PFSK-1 (cell line): Measurements from ENCODE around the gene SHC4.

Experiments used
- FOXP2 ChIP-seq: optimal IDR thresholded peaks from 2 replicates; pipeline ENCODE3; 2011; ENCODE audit warnings: borderline replicate concordance, control low read depth, inconsistent platforms; ENCODE audit not compliant: insufficient read depth; ENCODE audit errors: extremely low read length, extremely low read depth
- POLR2AphosphoS5 ChIP-seq: IDR thresholded peaks from 2 replicates; pipeline ENCODE4 v1.6.1; 2012; ENCODE audit warnings: low read depth, mild to moderate bottlenecking, control low read depth, low read length, moderate library complexity
- SIN3A ChIP-seq: IDR thresholded peaks from 2 replicates; pipeline ENCODE4 v1.6.1; 2012; ENCODE audit warnings: mild to moderate bottlenecking, low read length, moderate library complexity, borderline replicate concordance; ENCODE audit not compliant: insufficient read depth
- TAF1 ChIP-seq: IDR thresholded peaks from 2 replicates; pipeline ENCODE4 v1.6.1; 2012; ENCODE audit warnings: low read length, control low read depth, borderline replicate concordance; ENCODE audit not compliant: insufficient read depth
- TF ChIP-seq, protein P1 (sequence below), 2 experiments: IDR thresholded peaks; 2 replicates each; pipeline versions ENCODE4 v1.6.1 to v1.8.0; 2011 to 2012; ENCODE audit warnings: low read depth in 2 of 2, low read length in 2 of 2, control low read depth in 1 of 2, inconsistent platforms in 1 of 2, mild to moderate bottlenecking in 1 of 2, moderate library complexity in 1 of 2; ENCODE audit not compliant: insufficient read depth in 1 of 2

DNA sequence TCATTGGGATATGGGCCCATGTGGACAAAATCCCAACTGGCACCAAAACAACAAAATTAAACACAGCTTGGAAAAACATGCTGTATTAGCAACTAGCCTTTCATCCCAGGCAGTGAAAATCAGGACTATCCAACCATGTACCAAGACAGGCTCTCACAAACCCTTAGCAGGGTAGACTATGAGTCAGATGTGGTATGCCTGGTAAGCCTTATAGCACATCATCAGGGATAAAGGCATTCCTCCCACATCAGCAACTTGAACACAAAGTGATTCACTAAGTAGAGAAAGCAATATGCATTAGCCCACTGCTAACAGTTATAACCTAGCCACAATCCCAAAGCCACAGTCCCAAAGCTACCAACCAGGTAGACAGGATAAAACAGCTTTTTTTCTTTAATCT lies 160.9 kb downstream of the SHC4 start:
- no peak for TF ChIP-seq POLR2AphosphoS5
- TF ChIP-seq, protein P1, sequence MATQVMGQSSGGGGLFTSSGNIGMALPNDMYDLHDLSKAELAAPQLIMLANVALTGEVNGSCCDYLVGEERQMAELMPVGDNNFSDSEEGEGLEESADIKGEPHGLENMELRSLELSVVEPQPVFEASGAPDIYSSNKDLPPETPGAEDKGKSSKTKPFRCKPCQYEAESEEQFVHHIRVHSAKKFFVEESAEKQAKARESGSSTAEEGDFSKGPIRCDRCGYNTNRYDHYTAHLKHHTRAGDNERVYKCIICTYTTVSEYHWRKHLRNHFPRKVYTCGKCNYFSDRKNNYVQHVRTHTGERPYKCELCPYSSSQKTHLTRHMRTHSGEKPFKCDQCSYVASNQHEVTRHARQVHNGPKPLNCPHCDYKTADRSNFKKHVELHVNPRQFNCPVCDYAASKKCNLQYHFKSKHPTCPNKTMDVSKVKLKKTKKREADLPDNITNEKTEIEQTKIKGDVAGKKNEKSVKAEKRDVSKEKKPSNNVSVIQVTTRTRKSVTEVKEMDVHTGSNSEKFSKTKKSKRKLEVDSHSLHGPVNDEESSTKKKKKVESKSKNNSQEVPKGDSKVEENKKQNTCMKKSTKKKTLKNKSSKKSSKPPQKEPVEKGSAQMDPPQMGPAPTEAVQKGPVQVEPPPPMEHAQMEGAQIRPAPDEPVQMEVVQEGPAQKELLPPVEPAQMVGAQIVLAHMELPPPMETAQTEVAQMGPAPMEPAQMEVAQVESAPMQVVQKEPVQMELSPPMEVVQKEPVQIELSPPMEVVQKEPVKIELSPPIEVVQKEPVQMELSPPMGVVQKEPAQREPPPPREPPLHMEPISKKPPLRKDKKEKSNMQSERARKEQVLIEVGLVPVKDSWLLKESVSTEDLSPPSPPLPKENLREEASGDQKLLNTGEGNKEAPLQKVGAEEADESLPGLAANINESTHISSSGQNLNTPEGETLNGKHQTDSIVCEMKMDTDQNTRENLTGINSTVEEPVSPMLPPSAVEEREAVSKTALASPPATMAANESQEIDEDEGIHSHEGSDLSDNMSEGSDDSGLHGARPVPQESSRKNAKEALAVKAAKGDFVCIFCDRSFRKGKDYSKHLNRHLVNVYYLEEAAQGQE (IDR thresholded peaks at IDR 0.05; ENCODE audit: insufficient read depth in 1 of 2, low read depth in 2 of 2, low read length in 2 of 2) = no peak
- no peak for TF ChIP-seq TAF1
- no peak for TF ChIP-seq SIN3A
- no peak for TF ChIP-seq FOXP2
